EH (cell line): ENCODE results near the gene GALNT7.

ENCODE experiments used
- DNase-seq: peaks from one replicate; pipeline ENCODE4 v3.0.0-alpha.2; 2015; ENCODE audit warnings: low read depth

Gene GALNT7

DNA sequence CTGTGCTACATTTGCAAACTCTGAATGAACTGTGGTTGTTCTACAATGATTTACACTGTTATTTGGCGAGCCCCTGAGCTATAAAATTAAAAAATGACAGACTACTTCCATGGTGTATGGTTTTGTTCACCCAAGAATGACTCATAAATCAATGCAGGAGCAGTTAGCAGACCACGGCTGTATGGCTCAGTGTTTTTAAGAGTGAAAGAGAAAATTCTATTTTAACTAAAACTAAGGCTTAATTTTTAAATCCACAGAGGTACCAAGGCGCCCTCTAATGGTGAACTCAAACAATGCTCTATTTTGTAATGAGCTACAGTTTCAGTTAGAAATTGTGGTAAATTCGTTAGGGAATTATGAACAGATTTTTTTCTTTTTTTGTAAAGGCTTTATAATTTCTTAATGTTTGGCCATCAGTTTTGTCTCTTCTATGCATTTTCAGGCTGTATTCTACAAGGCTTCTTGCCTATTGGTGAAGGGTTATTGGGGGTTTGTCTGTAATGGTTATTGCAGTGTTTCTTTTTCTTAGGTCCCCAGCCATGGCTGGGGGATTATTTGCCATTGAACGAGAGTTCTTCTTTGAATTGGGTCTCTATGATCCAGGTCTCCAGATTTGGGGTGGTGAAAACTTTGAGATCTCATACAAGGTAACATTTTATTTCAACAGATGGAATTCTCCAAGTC, 133.0 kb downstream of the GALNT7 start:
- DNase-seq: peak; percentile 20

DNA sequence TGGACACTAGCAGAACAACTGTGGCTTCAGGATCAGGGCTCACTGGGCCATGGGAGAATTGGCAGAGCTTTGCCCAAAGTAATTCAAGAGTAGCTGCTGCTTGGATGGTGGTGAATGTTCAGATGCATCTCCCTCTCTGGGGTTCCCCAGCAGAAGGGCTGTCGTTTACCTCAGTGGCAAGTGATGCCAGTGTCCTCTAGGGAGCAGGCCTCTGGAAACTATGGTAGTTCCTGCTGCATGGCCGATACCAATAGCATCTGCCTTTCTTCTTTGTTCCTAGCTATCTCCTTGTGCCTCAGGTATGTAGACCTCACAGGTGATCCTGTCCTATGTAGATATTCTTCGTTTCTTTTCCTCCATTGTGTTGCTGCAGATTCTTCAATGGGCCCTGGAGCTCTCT, 139.2 kb downstream of the GALNT7 start:
- no peak for DNase-seq

DNA sequence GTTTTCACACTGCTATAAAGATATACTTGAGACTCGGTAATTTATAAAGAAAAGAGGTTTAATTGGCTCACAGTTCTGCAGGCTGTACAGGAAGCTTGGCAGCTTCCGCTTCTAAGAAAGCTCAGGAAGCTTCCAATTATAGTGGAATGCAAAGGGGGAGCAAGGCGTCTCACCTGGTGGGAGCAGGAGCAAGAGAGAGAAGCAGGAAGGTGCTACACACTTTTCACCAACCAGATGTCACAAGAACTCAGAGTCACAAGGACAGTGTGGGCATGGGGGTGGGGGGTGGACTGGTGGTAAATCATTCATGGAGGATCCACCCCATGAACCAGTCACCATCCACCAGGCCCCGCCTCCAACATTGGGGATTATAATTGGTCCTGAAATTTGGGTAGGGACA, 142.8 kb downstream of the GALNT7 start:
- DNase-seq: no peak

DNA sequence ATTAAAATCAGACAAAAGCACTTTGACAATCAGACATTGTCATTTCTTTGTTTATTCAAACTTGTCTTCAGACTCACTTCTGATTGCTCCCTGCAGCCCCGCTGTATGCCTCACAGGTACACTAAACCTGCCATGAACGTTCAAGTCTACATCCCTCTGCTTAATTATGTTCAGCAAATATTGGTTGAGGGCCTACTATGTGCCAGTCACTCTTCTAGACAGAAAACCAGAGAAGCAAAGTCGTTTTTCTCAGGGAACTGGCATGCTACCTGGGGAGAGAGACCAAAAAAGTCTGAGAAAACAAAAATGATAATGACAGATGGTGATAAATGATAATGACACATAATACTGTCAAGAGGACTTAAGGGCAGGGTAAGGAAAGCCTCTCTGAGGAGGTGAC, 146.1 kb downstream of the GALNT7 start:
- DNase-seq: no peak

DNA sequence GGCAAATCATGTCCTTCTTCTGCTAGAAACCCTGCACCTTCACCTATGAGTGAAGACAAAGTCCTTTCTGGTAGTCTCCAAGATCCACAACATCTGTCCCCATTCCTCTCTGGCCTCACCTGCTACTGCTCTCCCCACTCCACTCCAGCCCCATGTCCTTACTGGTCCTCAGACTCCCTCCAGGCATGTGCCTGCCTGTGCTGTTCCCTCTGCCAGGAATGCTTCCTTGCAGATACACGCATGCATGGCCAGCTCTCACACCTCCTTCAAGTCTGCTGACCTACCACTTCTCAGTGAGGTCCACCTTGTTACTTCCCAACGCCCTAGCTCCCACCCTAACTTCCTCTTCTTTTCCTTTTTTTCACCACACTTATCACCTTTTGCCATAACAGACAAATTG, 147.4 kb downstream of the GALNT7 start:
- no peak for DNase-seq

DNA sequence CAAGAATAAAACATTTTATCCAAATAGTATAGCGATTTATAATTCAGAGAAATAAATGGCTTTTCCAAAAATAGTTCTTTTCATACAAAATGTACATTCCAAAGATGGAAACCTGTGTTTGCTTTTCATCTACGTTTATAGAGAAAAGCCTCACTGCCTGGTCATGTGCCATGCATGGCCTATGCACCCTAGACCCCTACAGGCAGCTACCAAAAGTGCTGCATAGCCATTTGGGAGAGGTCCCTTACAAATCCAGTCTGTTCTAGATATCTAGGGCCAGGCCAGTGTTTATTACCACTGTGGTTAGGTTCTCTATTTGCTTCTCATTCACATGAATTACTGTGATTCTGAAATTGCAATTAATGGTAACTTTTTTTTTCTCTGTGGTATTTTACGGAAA, 148.4 kb downstream of the GALNT7 start:
- no peak for DNase-seq

DNA sequence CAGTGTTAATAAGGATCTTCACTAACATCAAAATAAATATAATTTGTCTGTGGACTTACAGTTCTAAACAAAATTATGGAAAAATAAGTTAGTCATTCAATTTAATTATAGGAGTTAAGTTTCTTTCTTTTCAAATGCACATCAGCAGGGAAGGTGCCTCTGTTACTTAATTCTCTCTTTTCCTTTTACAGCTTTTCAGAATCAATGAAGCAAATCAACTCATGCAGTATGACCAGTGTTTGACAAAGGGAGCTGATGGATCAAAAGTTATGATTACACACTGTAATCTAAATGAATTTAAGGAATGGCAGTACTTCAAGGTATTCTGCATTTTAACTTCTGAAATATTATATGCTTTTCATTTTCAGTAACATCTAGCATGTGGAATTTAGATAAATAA, 149.6 kb downstream of the GALNT7 start:
- no peak for DNase-seq

DNA sequence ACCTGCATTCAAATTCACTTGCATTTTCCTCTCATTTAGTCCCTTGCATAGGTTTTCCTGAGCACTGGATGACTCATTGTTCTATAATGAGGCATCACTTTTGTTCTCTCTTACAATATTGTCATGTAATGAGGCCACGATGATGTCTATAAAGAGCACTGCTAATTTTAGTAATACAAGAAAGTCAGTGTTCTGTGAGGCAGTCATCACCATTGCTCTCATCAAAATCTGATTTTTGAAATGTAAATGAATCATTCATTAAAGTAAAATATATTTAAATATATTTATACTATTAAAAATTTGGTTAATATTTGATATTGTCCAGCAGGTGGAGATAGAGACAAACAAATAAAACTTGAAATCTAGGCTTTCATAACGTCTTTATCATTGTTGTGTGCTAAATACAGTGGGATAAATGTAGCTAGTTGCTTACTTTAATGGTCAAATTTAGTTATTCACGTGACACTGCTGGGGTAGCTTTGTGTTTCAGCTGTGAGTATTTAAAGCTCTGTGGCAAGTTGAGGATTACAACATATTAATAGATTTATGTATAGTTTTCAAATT, 150.1 kb downstream of the GALNT7 start:
- peak; percentile 59 for DNase-seq

DNA sequence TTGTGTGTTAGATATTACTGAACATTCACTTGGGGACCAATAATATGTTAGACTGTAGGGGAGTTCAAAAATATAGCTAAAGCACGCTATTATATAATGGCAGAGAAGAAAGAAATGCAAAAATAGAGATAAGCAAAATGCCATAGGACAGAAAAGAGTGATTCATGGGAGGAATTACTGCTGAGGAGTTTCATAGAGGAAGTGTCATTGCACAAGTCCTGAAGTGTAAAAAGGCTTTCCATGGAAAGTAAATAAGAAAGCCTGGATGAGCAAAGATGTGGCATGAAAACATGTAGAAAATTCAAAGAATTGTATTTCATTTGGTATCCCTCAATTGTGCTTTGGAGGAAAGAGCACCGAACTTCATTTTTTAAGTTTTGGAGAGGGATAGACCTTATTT, 151.1 kb downstream of the GALNT7 start:
- peak; percentile 66 for DNase-seq

DNA sequence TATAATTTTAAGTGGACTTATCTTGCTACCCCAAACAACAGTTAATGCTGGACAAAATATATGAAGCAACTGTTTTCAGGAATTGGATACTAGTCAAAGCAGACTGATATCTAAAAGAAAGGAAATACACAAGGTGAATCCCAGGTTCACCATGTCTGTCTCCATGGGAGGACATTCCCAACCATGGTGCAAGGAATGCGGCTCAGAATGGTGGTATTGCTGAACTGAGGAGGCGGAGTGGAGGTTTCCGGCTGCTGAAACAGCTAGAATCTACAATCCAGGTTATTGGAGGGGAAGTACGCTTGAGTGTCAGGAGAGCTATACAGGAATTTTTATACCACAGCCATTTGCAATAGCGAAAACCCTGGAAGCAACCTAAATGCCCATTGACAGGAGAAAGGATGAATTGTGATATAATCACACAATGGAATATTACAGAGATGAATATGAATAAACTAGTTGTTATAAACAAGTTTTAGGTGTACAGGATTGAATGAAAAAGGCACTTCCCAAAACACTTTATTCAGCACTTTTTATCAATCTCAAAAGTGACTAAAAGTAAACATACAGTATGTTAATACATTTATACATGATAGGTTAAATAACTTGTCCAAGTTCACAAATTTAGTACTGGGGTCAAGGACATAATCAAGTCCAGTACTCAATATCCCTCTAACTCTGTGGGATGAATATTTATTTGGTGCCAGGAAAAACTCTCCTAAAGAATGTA, 156.6 kb downstream of the GALNT7 start:
- no peak for DNase-seq

DNA sequence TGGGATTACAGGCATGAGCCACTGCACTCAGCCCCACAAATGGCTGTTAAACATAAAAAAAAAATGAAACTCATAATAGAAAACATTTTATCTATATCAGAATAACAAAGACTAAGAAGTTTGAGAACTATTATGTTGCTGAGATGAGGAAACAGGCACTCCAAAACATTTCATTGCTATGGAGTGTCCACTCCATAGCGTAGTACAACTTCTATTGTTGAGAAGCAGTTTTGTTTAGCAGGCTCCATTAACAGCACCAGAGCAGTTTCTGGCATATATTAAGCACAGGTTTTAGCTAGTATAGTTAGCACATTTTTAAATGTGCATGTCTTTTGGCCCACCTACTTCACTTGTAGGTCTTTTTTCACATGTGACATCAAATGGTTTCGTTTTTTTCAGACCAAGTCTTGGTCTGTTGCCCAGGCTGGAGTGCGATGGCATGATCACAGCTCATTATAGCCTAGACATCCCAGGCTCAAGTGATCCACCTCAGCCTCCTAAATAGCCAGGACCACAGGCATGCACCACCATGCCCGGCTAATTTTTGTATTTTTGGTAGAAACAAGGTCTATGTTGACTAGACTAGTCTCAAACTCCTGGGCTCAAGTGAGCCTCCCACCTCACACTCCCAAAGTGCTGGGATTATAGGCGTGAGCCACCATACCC, 159.8 kb downstream of the GALNT7 start:
- peak; percentile 36 for DNase-seq

DNA sequence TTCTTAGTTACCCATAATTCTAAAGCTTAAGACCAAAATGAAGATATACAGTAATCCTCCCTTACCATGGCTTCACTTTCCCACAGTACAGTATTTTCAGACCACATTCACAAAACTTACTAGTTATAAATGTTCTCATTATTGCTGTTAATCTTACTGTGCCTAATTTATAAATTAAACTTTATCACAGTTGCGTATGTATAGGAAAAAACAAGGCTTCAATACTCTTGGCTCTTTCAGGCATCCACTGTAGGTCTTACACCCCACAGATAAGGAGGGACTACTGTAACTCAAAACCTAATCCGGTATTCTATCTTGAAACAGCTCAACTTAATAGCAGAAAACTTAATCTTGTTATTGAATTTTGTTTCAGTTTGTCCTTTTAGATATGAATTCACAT, 162.0 kb downstream of the GALNT7 start:
- no peak for DNase-seq

DNA sequence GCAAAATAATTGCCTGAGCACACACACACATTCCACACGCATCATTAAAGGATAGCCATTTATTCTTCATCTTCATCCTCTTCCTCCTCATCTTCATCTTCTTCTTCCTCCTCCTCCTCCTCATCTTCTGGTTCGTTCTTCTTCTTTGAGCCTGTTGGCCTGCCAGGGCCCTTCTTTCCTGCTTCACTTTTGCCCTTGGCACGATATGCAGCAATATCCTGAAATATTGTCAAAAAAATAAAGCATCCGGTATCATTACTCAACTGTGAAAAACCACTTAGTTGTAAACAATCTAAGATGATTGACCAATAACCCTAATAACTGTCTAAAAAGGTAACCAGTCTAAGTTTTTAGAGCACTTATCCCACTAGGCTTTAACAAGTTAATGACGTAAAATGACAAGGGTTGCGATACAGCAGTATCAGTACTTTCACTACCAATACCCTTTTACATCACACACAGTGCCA, 163.4 kb downstream of the GALNT7 start:
- peak; percentile 42 for DNase-seq

DNA sequence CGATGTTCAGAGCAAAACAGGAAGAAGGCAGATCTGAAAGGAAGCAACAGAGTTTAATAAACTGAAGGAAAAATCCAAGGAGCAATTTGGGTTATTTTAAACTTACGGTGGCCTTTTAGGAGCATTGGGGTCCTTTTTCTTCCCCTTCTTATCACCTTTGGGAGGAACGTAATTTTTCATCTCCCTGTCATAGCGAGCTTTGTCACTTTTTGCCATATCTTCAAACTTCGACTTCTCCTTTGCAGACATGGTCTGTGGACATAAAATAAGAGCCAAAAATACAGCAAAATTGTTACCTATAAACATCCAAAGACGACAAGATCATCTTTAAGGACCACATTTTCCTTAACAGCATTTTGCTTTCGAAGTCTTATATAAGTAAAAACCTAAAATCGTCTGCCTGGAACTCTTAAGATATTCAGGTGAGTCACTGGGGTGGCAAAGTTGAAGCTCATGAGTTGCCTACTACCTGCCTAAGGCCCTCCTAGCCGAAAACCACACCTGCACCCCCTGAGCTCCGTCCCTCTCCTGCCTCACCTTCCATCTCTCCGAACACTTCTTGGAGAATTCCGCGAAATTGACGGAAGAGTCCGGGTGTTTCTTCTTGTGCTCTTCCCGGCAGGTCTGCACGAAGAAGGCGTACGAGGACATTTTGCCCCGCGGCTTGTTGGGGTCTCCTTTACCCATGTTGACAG, 164.5 kb downstream of the GALNT7 start:
- no peak for DNase-seq

DNA sequence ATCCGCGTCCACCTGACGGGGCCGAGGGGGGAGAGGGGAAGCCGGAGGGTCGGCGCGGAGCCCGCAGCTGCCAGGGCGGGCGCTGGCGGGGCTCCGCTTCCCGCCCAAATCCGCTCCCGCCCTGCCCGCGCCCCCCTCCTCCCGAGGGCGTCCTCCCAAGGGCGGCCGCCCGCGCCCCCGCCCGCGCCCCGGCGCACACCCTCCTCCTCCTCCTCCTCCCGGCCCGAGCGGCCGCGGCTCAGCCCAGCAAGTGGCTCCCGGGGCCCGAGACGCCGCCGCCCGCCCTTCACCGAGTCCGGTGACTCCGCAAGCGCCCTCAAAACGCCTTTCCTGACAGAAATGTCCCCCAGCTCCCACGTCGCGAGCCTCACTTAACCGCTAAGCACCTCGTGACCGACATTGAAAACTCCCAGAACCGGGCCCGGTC, 165.1 kb downstream of the GALNT7 start:
- no peak for DNase-seq

DNA sequence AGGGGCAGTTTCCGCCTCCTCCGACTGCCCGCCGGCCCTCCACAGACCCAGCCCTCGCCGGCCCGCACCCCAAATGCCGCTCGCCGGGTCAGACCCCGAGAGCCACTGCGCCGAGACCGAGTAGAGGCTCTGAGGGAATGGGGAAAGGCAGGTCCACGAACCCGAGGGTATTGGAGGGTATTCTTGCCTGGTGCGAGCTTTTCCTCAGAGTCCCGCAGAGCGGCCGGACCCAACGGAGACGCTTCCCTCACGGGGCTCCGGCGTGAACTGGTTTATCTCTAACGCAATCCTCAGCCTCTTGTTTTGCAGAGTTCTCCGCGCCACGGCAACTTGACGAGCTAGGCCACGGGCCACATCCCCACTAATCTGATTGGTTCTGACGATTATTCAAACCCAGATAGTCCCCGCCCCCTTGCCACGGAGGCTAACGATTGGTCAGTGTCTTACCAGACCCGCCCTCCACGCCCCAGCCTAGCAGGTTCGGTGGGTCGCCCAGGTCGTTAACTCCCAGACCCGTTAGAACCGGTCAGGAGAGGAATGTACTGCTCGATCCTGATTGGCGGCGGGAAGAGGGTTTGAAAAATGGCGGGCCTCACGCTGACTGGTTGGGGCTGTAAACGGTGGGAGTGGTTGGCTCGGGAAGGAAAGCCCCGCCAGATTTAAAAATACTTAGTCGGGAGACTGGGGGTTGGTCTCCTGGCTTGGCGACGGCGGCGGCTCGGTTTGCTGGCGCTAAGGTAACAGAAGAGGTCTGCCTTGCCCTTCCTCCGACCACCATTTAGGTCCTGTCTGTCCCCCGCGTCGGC, 165.7 kb downstream of the GALNT7 start, which contains the start of gene HMGB2:
TSS of gene HMGB2 (minus strand) at position 274 of the 806 bp plus-strand sequence. CDS start 709 bp downstream, outside the sequence.
- DNase-seq: peak; percentile 100

DNA sequence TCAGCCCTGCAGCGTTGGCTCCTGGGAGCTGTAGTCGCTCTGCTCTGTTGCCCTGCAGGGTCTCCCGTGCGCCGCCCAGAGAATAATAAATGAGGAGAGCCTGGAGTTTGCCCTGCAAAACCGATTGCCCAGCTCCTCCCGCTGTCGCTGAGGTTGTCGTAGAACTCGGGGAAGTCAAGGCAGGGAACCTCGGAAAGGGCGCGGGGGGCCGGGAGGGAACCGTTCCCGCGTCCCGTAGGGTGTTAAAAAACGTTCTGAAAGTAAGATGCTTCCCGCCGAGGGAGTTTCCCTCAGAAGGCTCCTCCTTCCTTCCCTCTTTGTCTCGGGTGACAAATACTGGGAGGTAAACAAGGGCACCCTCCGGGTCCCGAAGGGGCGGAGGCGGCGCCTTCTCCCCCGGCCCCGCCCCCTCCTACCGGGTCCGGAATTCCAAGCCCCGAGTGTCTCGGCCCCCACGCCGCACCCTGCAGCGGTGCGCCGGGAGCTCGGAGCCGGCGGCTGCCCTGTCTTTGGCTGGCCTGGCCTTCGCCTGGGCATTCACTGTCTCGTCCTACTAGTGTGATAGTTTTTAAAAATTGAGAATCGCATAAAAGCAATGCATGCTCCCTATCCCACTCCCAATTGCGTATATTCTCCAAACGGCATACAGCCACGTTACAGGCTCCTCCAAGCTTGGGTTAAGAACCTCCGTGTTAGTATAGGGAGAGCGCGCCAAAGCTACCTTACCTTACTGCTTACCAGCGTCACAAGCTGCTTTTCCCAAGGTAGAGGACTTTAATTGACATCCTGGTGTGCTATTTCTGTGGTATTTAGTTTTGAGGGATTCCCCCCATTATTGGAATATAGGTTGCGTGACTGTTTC, 166.5 kb downstream of the GALNT7 start:
- DNase-seq: peak; percentile 88

DNA sequence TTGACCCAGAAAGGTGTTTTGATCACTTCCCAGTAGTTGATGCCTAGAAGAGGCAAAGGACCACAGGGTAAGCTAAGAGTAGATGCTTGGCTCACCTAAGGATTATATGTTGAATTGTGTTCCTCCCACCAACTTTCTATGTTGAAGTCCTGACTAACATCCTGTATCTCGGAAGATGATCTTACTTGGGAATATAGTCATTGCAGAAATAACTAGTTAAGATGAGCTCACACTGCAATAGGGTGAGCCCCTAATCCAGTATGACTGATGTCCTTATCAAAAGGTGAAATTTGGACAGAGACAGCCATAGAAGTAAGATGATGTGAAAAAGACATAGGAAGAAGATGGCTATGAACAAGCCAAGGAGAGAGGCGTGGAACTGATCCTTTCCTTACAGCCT, 168.9 kb downstream of the GALNT7 start:
- DNase-seq: peak; percentile 19

DNA sequence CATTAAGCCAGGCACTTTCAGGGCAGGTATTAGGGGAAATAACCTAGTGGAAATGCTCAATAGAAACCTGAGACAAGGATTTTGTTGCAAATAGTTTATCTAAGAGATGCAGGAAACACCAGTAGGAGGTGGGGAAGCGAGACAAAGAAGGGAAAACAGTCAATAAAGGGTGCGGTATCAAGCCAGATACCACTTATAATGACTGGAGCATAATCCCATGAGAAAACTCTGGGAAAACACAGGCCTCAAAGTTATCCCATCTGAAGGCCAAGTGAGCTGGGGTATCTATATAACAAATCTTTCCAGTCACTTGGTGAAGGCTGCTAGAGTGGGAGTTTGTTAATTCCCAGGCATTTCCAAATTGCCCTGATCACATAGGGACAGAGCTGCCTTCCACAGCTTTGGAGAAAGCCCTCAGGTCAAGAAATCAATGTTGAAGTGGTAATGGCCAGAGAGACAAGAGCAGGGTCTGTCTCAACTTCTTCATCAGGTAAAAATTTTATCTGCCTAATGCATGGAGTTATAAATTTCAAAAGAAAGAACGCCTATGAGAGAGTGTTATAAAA, 175.3 kb downstream of the GALNT7 start:
- no peak for DNase-seq

DNA sequence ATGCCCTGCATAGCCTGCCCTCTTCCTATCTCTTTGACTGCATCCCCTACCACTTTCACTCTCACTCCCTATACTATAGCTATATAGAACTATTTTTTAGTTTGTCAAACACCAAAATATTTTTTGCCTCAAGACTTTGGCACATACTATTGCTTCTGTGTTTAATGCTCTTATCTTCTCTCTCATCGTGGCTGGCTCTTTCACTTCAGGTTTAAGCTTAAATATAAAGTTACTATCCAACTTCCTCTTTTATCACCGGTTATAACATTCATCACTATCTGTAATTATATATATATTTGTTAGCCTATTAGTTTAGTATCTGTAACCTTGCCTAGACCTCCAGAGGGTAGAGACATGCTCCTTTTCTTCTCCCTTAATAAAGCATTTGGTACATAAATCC, 177.0 kb downstream of the GALNT7 start:
- DNase-seq: no peak
